ENCODE measurements around the gene ITPR2. TPM values are rescaled to one million over a fixed set of nuclear protein-coding genes. Genes with fewer than 3 reads are reported as not detected.

The ITPR2 gene
- total and polyA plus RNA-seq, 2 of the 8 experiments (the other 6 are each of a cell fraction or from before 2014, with no cell fraction given): 4.1 to 48.3 TPM

DNA sequence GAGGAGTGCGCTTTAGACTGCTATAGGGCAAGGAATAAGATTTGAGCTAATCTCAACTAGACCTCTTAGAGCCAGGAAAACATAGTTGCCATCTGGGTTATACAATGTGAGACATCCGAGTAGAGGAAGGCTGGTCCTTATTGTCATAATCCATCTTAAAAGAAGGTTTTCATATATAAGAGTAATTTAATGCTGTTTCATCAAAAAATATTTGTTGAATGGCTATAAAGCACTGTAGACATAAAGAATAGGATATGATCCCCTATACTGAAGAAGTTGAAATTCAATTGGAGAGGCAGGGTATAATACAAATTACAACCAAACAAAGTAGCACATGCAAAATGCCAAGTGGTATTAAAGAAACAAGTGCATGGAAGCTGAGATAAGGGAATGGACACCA, 343.1 kb downstream of the ITPR2 start:
- no peak for DNase-seq (ENCODE audit: low read depth in 1 of 2, low spot score in 2 of 2)
- Histone ChIP-seq H2BK120ac (replicated peaks; ENCODE audit: low read depth, low read length) (no peak overlapping the region), H3K9ac (replicated peaks in 1 of 4; ENCODE audit: extremely low read depth in 1 of 4, low read depth in 3 of 4, low read length in 3 of 4) (no peak overlapping the region), H3K9me3 (ENCODE audit: insufficient read depth in 2 of 2, low read depth in 1 of 2, low read length in 1 of 2) (no peaks in the 10 kb centered on the region), H3K4me1 (replicated peaks in 1 of 4; ENCODE audit: control insufficient read depth in 3 of 4, insufficient read depth in 4 of 4, low read length in 3 of 4) (no peaks in the 10 kb centered on the region), H3K27me3 (replicated peaks in 1 of 4; ENCODE audit: control insufficient read depth in 3 of 4, extremely low read depth in 1 of 4, insufficient read depth in 3 of 4, low read length in 3 of 4) (no peaks in the 10 kb centered on the region), H2AK5ac (ENCODE audit: low read depth, low read length) (no peak overlapping the region), H3K4ac (replicated peaks; ENCODE audit: insufficient read length, low read depth, low read length) (no peak overlapping the region), H3K27ac (ENCODE audit: low read depth, low read length) (no peak overlapping the region), H4K8ac (ENCODE audit: extremely low read depth, insufficient read depth, low read length) (no peak overlapping the region), H3K18ac (ENCODE audit: extremely low read depth, low read length) (no peak overlapping the region), H3K36me3 (ENCODE audit: control insufficient read depth in 2 of 4, insufficient read depth in 4 of 4, low read length in 3 of 4) (peaks cover 0 to 6% (median 1%) of the 10 kb centered on the region in 4 experiments; a peak in 3 of 8 replicates), H3K4me3 (ENCODE audit: extremely low read depth in 1 of 4, insufficient read depth in 2 of 4, low read depth in 3 of 4, low read length in 4 of 4) (no peak overlapping the region), H4K91ac (replicated peaks; ENCODE audit: insufficient read length, low read length) (no peak overlapping the region), H3K79me1 (ENCODE audit: low read depth, low read length) (no peaks in the 10 kb centered on the region), H3K23me2 (ENCODE audit: low read depth, low read length) (no peaks in the 10 kb centered on the region; the same call in 1 of the 2 replicates), H2BK12ac (ENCODE audit: low read depth, low read length) (no peak overlapping the region), H3K4me2 (ENCODE audit: insufficient read depth in 1 of 2, low read depth in 2 of 2, low read length in 2 of 2) (no peak overlapping the region), H3K56ac (replicated peaks; ENCODE audit: insufficient read length, low read depth, low read length) (no peak overlapping the region), H2BK5ac (ENCODE audit: low read depth, low read length) (no peak overlapping the region), H4K5ac (ENCODE audit: insufficient read length, low read depth, low read length) (no peak overlapping the region), H3K79me2 (ENCODE audit: control insufficient read depth in 1 of 2, insufficient read depth in 2 of 2, low read length in 2 of 2) (no peaks in the 10 kb centered on the region), H2BK15ac (ENCODE audit: low read length) (no peak overlapping the region), H2AFZ (ENCODE audit: low read length) (no peak overlapping the region), H3K14ac (ENCODE audit: insufficient read length) (no peak overlapping the region), H2BK20ac (ENCODE audit: low read length) (no peak overlapping the region), H4K20me1 (replicated peaks in 1 of 2; ENCODE audit: control insufficient read depth in 1 of 2, insufficient read depth in 2 of 2, low read length in 2 of 2) (no peaks in the 10 kb centered on the region), H3K23ac (ENCODE audit: insufficient read length) (no peak overlapping the region)
- POLR2A ChIA-PET (ENCODE audit: partially characterized antibody): no interaction called here
- CTCF ChIA-PET (ENCODE audit: partially characterized antibody): no interaction called here
- FAIRE-seq: no peak
- WGBS, 2 experiments (ENCODE audit: extremely low coverage in 1 of 2, insufficient coverage in 1 of 2, insufficient read length in 1 of 2, insufficient replicate concordance in 2 of 2, low coverage in 1 of 2, low lambda C conversion rate in 2 of 2, missing lambda C conversion rate in 1 of 2): 89% methylated on average over 2 of the region's 2 CpGs; no CpG with 5 or more reads in 1 of the 2 experiments
- no peak for TF ChIP-seq SP4 (IDR thresholded peaks at IDR 0.05; ENCODE audit: low read length)
- TF ChIP-seq, protein P1, sequence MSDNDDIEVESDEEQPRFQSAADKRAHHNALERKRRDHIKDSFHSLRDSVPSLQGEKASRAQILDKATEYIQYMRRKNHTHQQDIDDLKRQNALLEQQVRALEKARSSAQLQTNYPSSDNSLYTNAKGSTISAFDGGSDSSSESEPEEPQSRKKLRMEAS (IDR thresholded peaks at IDR 0.05): no peak
